ENCODE measurements around the gene PRR23E.

PRR23E gene

GRCh38 chr3:127192576-127193232 lies at the start of gene PRR23E:
Gene PRR23E (plus strand): TSS chr3:127193131. CDS start chr3:127196686, 3,555 bp downstream.
- DNase-seq (ENCODE audit: low spot score) = no peak

GRCh38 chr3:127143172-127143571 lies 49.8 kb upstream of the PRR23E start:
- DNase-seq (ENCODE audit: low spot score) = no peak

GRCh38 chr3:127144631-127145030 lies 48.3 kb upstream of the PRR23E start:
- DNase-seq (ENCODE audit: low spot score) = no peak

GRCh38 chr3:127145266-127145665 lies 47.7 kb upstream of the PRR23E start:
- DNase-seq (ENCODE audit: low spot score) = no peak

- DNase-seq (ENCODE audit: low spot score) = no peak
Measured at GRCh38 chr3:127147291-127147885, 45.5 kb upstream of the PRR23E start.

- DNase-seq (ENCODE audit: low spot score) = no peak
Measured at GRCh38 chr3:127149621-127150310, 43.2 kb upstream of the PRR23E start.

- DNase-seq (ENCODE audit: low spot score) = no peak
Measured at GRCh38 chr3:127150513-127151250, 42.2 kb upstream of the PRR23E start.

GRCh38 chr3:127151251-127151564 lies 41.7 kb upstream of the PRR23E start:
- no peak for DNase-seq (ENCODE audit: low spot score)

GRCh38 chr3:127151992-127152650 lies 40.8 kb upstream of the PRR23E start:
- no peak for DNase-seq (ENCODE audit: low spot score)

- DNase-seq (ENCODE audit: low spot score) = no peak
Measured at GRCh38 chr3:127152684-127153505, 40.0 kb upstream of the PRR23E start.

- DNase-seq (ENCODE audit: low spot score) = no peak
Measured at GRCh38 chr3:127153506-127153815, 39.5 kb upstream of the PRR23E start.

GRCh38 chr3:127156338-127157050 lies 36.4 kb upstream of the PRR23E start:
- no peak for DNase-seq (ENCODE audit: low spot score)

GRCh38 chr3:127157171-127157828 lies 35.6 kb upstream of the PRR23E start:
- DNase-seq (ENCODE audit: low spot score) = no peak

GRCh38 chr3:127158614-127159229 lies 34.2 kb upstream of the PRR23E start:
- DNase-seq (ENCODE audit: low spot score) = no peak

GRCh38 chr3:127159543-127159942 lies 33.4 kb upstream of the PRR23E start:
- DNase-seq (ENCODE audit: low spot score) = no peak

- DNase-seq (ENCODE audit: low spot score) = no peak
Measured at GRCh38 chr3:127161236-127161635, 31.7 kb upstream of the PRR23E start.

GRCh38 chr3:127161973-127162579 lies 30.9 kb upstream of the PRR23E start:
- DNase-seq (ENCODE audit: low spot score) = no peak

GRCh38 chr3:127162947-127163645 lies 29.8 kb upstream of the PRR23E start:
- DNase-seq (ENCODE audit: low spot score) = no peak

GRCh38 chr3:127164615-127165014 lies 28.3 kb upstream of the PRR23E start:
- no peak for DNase-seq (ENCODE audit: low spot score)

Data from CD4-positive, alpha-beta T cell treated with Interleukin-6 at 100 ng/mL for 8 hours (primary cell).